ENCODE results near the gene UNC119.

DNA sequence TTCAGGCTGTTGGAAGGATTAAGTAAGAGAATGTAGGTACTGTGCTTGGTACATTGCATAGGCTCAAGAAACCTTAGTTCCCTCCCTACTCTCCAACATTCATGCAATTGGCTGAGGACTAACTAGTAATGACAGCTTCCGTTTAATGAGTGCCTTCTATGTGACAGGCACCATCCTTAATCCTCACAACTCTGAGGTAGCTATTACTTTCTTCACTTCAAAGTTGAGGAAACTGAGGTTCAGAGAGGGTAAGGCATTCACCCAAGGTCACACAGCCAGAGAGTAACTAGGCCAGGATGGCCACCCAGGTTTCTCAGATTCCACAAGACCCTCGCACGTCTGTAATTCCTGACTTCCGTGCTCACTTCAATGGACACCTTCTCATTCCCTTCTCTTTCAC lies 22.2 kb downstream of the UNC119 start:
- TF ChIP-seq GLIS3 (CRISPR knock-in tag; IDR thresholded peaks at IDR 0.05) (no peak), CSRNP3 (CRISPR knock-in tag; IDR thresholded peaks at IDR 0.05) (no peak), PPARA (CRISPR knock-in tag; IDR thresholded peaks at IDR 0.05; ENCODE audit: borderline replicate concordance) (no peak), SNAI2 (CRISPR knock-in tag; IDR thresholded peaks at IDR 0.05) (no peak), CSDC2 (CRISPR knock-in tag; IDR thresholded peaks at IDR 0.05) (no peak), ARNTL (CRISPR knock-in tag; IDR thresholded peaks at IDR 0.05; ENCODE audit: borderline replicate concordance, low read depth) (no peak), PATZ1 (CRISPR knock-in tag; IDR thresholded peaks at IDR 0.05; ENCODE audit: borderline replicate concordance) (no peak), ZC3H10 (CRISPR knock-in tag; IDR thresholded peaks at IDR 0.05) (no peak)

All from SK-N-SH treated with all-trans-retinoic acid at 6 μM for 48 hours (cell line).